GM10248 (cell line): ENCODE measurements around the gene STARD13.

Experiments used
- CTCF ChIA-PET: fragments of 300-600 bp; sonication (Branson Sonifier 250); formaldehyde crosslinking; extraction: SDS; loops from one replicate; lab custom pipeline; 2021; ENCODE audit warnings: antibody characterized with exemption; lab: Yijun Ruan, JAX
- POLR2A ChIA-PET: fragments of 350-650 bp; sonication (Branson Sonifier 250); formaldehyde crosslinking; extraction: SDS; loops from one replicate; lab custom pipeline; 2020; ENCODE audit warnings: antibody characterized with exemption; lab: Yijun Ruan, JAX
- DNase-seq: peaks from one replicate; pipeline ENCODE4 v3.0.0; 2012; ENCODE audit errors: extremely low spot score
- CTCF ChIP-seq: IDR thresholded peaks from 2 replicates; pipeline ENCODE4 v1.5.1; 2012; ENCODE audit warnings: mild to moderate bottlenecking, low read depth; ENCODE audit errors: extremely low read depth, missing control alignments, control extremely low read depth

Gene STARD13

GRCh38 chr13:33326723-33327122, 41.2 kb upstream of the STARD13 start:
- no peak for DNase-seq
- CTCF ChIA-PET: interaction anchor here (1.3 to 1.4 kb wide), 2 partner anchors 10 to 15 kb away, joined by 3 read pairs; no protein-coding TSS in a partner anchor

GRCh38 chr13:33326246-33326645, 40.7 kb upstream of the STARD13 start:
- ChIA-PET CTCF (no interaction called here), POLR2A (no interaction called here)
- TF ChIP-seq CTCF: no peak
- DNase-seq: no peak

More at GRCh38 chr13:33326723-33327122, 41.2 kb upstream of the STARD13 start:
- no peak for TF ChIP-seq CTCF
- POLR2A ChIA-PET: no interaction called here

GRCh38 chr13:33323801-33324510, 38.4 kb upstream of the STARD13 start:
- no peak for DNase-seq
- POLR2A ChIA-PET: no interaction called here
- CTCF ChIA-PET: interaction anchor here (0.7 to 1.3 kb wide), 2 partner anchors 12 to 38 kb away, joined by 3 to 5 read pairs; partner anchors contain the start of gene STARD13
- no peak for TF ChIP-seq CTCF

GRCh38 chr13:33322965-33323668, 37.6 kb upstream of the STARD13 start:
- CTCF ChIA-PET: interaction anchor here (0.7 to 1.5 kb wide), 3 partner anchors 10 to 37 kb away, joined by 3 read pairs; partner anchors contain the start of gene STARD13
- DNase-seq: no peak
- TF ChIP-seq CTCF: no peak
- POLR2A ChIA-PET: no interaction called here

DNA sequence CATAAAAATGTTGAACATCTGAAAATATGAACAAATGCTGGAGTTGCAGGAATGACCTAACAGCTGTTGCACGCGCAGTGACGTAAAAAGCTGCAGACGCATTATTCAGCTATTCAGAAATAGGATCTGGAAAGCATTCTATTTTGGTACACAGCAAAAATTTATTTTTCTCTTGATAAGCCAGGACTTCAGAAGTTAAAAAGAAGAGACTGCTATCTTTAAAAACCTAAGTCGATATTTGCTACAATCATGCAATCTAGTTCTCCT, 36.9 kb upstream of the STARD13 start:
- TF ChIP-seq CTCF: no peak
- CTCF ChIA-PET: interaction anchor here (1.0 to 1.5 kb wide), 2 partner anchors 10 to 26 kb away, joined by 3 read pairs; no protein-coding TSS in a partner anchor
- no peak for DNase-seq
- POLR2A ChIA-PET: no interaction called here

DNA sequence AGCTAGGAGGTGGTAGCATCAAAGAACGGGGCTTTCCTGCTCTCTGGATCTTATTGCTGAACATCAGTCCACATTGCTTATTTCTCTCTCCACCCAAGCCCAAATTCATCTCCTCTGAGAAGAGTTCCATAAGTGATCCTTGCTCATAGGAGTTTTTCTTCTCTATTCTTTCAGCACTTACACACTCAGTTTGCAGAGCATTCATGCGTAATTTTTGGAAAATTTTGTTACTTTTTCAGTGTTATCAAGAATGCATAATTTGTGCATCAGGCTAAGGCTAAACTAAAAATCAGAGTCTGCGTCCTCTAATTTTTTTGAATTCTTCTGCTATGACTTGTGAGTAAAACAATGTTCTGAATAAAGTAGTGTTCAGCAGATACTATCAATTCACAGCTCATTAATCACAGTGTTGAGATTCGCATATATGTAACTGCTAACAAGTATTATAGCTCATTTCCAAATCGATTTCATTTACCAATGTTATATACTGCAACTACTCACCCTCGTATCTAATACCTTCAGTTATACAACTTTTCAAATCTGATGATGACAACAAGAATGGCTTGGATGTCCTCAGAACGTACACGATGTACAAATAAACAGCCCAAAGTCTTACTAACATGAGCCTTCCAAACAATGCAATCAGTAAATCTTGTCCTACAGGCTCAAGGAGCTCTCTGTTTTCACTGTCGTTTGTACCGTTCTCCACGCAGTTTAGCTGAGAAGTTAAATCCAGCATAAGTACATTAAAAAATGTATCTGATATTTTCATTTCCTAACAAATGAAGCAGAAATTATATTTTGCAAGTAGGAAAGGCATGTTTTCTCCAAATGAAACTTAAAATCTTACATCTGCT, 36.4 kb upstream of the STARD13 start:
- no peak for DNase-seq
- ChIA-PET POLR2A (no interaction called here), CTCF (interaction anchor here (0.7 to 1.5 kb wide), 3 partner anchors 11 to 27 kb away, joined by 3 read pairs; no protein-coding TSS in a partner anchor)
- no peak for TF ChIP-seq CTCF
